ENCODE results near the gene TTBK1. TPM values are rescaled to one million over a fixed set of nuclear protein-coding genes. Genes with fewer than 3 reads are reported as not detected.
A peak's percentile ranks its signal among the peaks of the same experiment; 100 is the strongest.
"Not testable (repeated sequence)": the region's sequence is repeated elsewhere in the genome, so short reads cannot be mapped to it uniquely, and the experiment has no call there.

The TTBK1 gene
- total and polyA plus RNA-seq, 12 donors: 0.17 to 5.4 (median 0.65) TPM

- intact Hi-C loops (cut with DNase I): no loop called here
Observed at GRCh38 chr6:43301081-43301870, 58.0 kb downstream of the TTBK1 start.

GRCh38 chr6:43302126-43302525 lies 58.8 kb downstream of the TTBK1 start:
- no peak for TF ChIP-seq POLR2A (IDR thresholded peaks at IDR 0.05)
- TF ChIP-seq, protein P1, sequence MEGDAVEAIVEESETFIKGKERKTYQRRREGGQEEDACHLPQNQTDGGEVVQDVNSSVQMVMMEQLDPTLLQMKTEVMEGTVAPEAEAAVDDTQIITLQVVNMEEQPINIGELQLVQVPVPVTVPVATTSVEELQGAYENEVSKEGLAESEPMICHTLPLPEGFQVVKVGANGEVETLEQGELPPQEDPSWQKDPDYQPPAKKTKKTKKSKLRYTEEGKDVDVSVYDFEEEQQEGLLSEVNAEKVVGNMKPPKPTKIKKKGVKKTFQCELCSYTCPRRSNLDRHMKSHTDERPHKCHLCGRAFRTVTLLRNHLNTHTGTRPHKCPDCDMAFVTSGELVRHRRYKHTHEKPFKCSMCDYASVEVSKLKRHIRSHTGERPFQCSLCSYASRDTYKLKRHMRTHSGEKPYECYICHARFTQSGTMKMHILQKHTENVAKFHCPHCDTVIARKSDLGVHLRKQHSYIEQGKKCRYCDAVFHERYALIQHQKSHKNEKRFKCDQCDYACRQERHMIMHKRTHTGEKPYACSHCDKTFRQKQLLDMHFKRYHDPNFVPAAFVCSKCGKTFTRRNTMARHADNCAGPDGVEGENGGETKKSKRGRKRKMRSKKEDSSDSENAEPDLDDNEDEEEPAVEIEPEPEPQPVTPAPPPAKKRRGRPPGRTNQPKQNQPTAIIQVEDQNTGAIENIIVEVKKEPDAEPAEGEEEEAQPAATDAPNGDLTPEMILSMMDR (IDR thresholded peaks at IDR 0.05): no peak
- H3K9me3 ChIP-seq (replicated peaks in 1 of 3): no peaks in the 10 kb centered on the region
- H3K27ac ChIP-seq: no peak overlapping the region
- intact Hi-C loops (cut with DNase I): no loop called here
- DNase-seq: peak in 1 of 7 donors; percentile 35
- H3K4me1 ChIP-seq (replicated peaks in 1 of 2): no peaks in the 10 kb centered on the region
- no peaks in the 10 kb centered on the region for H3K36me3 ChIP-seq (replicated peaks in 1 of 2)
- no peak overlapping the region for H3K4me3 ChIP-seq
- H3K27me3 ChIP-seq: no peaks in the 10 kb centered on the region
- 87 to 90% (median 89%) methylated on average over 13 to 19 of the region's 19 CpGs for WGBS, 4 donors

More at GRCh38 chr6:43301081-43301870, 58.0 kb downstream of the TTBK1 start:
- Histone ChIP-seq H3K4me1 (replicated peaks in 1 of 2) (no peaks in the 10 kb centered on the region), H3K36me3 (replicated peaks in 1 of 2) (no peaks in the 10 kb centered on the region), H3K4me3 (no peak overlapping the region), H3K27me3 (no peaks in the 10 kb centered on the region), H3K27ac (no peak overlapping the region), H3K9me3 (replicated peaks in 1 of 3) (no peaks in the 10 kb centered on the region)
- no peak for TF ChIP-seq POLR2A (IDR thresholded peaks at IDR 0.05)
- TF ChIP-seq, protein P1 (IDR thresholded peaks at IDR 0.05): no peak
- WGBS, 4 donors: 83 to 90% (median 87%) methylated on average over 14 to 15 of the region's 15 CpGs
- peak in 1 of 7 donors; percentile 33 for DNase-seq

DNA sequence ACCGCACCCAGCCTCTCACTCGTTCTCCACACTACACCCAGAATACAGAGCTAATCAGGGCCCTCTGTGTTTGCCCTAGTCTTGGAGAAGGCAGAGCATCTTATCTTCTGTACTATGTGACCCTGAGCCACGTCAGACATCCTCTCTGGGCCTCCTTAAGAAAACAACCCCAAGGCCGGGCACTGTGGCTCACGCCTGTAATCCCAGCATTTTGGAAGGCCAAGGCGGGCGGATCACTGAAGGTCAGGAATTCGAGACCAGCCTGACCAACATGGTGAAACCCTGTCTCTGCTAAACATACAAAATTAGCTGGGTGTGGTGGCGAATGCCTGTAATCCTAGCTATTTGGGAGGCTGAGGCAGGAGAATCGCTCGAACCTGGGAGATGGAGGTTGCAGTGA lies 59.7 kb downstream of the TTBK1 start:
- intact Hi-C loops (cut with DNase I); H3K27me3 ChIP-seq; H3K4me1 ChIP-seq (replicated peaks in 1 of 2); H3K27ac ChIP-seq; H3K9me3 ChIP-seq (replicated peaks in 1 of 3); H3K36me3 ChIP-seq (replicated peaks in 1 of 2); H3K4me3 ChIP-seq: not testable (repeated sequence)
- peak in 1 of 7 donors; percentile 43 for DNase-seq
- 61 to 69% (median 63%) methylated on average over 9 to 11 of the region's 11 CpGs for WGBS, 4 donors

DNA sequence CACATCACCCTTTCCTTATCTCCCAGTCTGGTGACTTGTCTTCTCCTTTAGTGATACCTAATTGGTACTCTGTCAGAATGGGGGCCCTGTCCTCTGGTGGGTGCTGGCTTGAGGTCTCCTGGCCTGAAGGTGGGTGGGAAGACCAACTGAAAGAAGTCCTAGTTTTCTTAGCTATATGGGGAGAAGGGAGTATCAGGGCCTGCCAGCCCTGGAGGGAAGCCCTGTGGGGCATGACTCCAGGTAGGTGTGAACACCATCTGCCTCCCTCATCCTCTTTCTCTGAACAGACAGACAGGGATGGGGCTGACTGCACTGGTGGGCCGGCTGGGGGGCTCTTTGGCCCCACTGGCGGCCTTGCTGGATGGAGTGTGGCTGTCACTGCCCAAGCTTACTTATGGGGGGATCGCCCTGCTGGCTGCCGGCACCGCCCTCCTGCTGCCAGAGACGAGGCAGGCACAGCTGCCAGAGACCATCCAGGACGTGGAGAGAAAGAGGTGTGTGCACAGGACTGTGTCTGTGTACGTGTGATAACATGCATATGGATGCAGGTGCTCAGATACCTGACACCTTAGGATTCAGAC lies 60.6 kb downstream of the TTBK1 start:
- peak in 1 of 7 donors; percentile 25 for DNase-seq
- TF ChIP-seq, protein P1 (IDR thresholded peaks at IDR 0.05): no peak
- no peak for TF ChIP-seq POLR2A (IDR thresholded peaks at IDR 0.05)
- 87 to 93% (median 90%) methylated on average over 3 to 8 of the region's 8 CpGs for WGBS, 4 donors

More for the DNA sequence above, 60.6 kb downstream of the TTBK1 start:
- Histone ChIP-seq H3K36me3 (replicated peaks in 1 of 2) (no peaks in the 10 kb centered on the region), H3K4me1 (replicated peaks in 1 of 2) (peaks cover 0 to 6% of the 10 kb centered on the region in 2 donors), H3K9me3 (replicated peaks in 1 of 3) (no peaks in the 10 kb centered on the region), H3K4me3 (no peak overlapping the region), H3K27me3 (no peaks in the 10 kb centered on the region), H3K27ac (no peak overlapping the region)
- intact Hi-C loops (cut with DNase I): no loop called here
